ENCODE measurements around the gene SLC30A3. TPM values are rescaled to one million over a fixed set of nuclear protein-coding genes. Genes with fewer than 3 reads are reported as not detected.

Gene SLC30A3
- total and polyA plus RNA-seq, 2 of the 4 experiments (the other 2 are of a cell fraction): 0.15 TPM; not detected in 1

- dilution Hi-C loops (cut with HindIII; ENCODE audit: low sequenced_read_pairs, unreplicated experiment): no loop called here
- POLR2A ChIA-PET (ENCODE audit: unreplicated experiment): no interaction called here
- no peak for TF ChIP-seq CTCF (conservative IDR thresholded peaks at IDR 0.05; ENCODE audit: low read depth, low read length)
- TF ChIP-seq USF2 (IDR thresholded peaks at IDR 0.05; ENCODE audit: low read depth, low read length): no peak
- no peak for TF ChIP-seq MAZ (IDR thresholded peaks at IDR 0.05; ENCODE audit: borderline replicate concordance, low read depth, low read length)
- no peak for TF ChIP-seq RFX5 (IDR thresholded peaks at IDR 0.05; ENCODE audit: low read depth, low read length)
- TF ChIP-seq BHLHE40 (IDR thresholded peaks at IDR 0.05; ENCODE audit: low read depth, low read length): no peak
- no peak for TF ChIP-seq MXI1 (IDR thresholded peaks at IDR 0.05; ENCODE audit: borderline replicate concordance, low read depth, low read length)
- no peak for TF ChIP-seq POLR2A (IDR thresholded peaks at IDR 0.05; ENCODE audit: low read depth, low read length)
- no peak for TF ChIP-seq MAFK (IDR thresholded peaks at IDR 0.05; ENCODE audit: low read depth, low read length)
- TF ChIP-seq ELK1 (IDR thresholded peaks at IDR 0.05; ENCODE audit: borderline replicate concordance, low read depth, low read length): no peak
- TF ChIP-seq SMC3 (IDR thresholded peaks at IDR 0.05; ENCODE audit: low read depth, low read length): no peak
- no peak for TF ChIP-seq NFE2L2 (IDR thresholded peaks at IDR 0.05; ENCODE audit: low read depth, low read length)
- TF ChIP-seq RAD21 (IDR thresholded peaks at IDR 0.05; ENCODE audit: low read length): no peak
- no peak for TF ChIP-seq RCOR1 (IDR thresholded peaks at IDR 0.05; ENCODE audit: insufficient replicate concordance, low read length)
- TF ChIP-seq CEBPB (IDR thresholded peaks at IDR 0.05; ENCODE audit: low read depth, low read length): no peak
- no peak for TF ChIP-seq CHD1 (IDR thresholded peaks at IDR 0.05; ENCODE audit: low read depth, low read length)
Measured at GRCh38 chr2:27241761-27242613, 20.9 kb downstream of the SLC30A3 start.

More at GRCh38 chr2:27241761-27242613, 20.9 kb downstream of the SLC30A3 start:
- no peak overlapping the region for H2BK120ac ChIP-seq (ENCODE audit: low read depth, low read length)
- no peak overlapping the region for H4K5ac ChIP-seq (ENCODE audit: low read depth, low read length)
- H2AK5ac ChIP-seq (ENCODE audit: low read depth, low read length): no peak overlapping the region
- H3K23ac ChIP-seq (ENCODE audit: low read depth, low read length): no peak overlapping the region
- H4K20me1 ChIP-seq (ENCODE audit: insufficient read depth, low read length): no peaks in the 10 kb centered on the region; the same call in 1 of the 2 replicates
- no peak overlapping the region for H4K91ac ChIP-seq (ENCODE audit: insufficient read depth, low read depth, low read length)
- H3K27ac ChIP-seq (ENCODE audit: insufficient read depth, low read length): no peak overlapping the region
- H3K36me3 ChIP-seq (ENCODE audit: control insufficient read depth, insufficient read depth, low read length): peaks cover 69% of the 10 kb centered on the region
- no peak overlapping the region for H2BK20ac ChIP-seq (ENCODE audit: low read depth, low read length)
- H3K9me3 ChIP-seq (ENCODE audit: control insufficient read depth, insufficient read depth, low read length): no peaks in the 10 kb centered on the region
- no peaks in the 10 kb centered on the region for H3K9me1 ChIP-seq (ENCODE audit: insufficient read depth, low read length)
- no peak overlapping the region for H3K4me3 ChIP-seq (ENCODE audit: insufficient read depth, low read depth, low read length)
- in situ Hi-C loops (cut with MboI; ENCODE audit: low sequenced_read_pairs) (no loop called here), intact Hi-C loops (cut with micrococcal nuclease) (no loop called here)
- no peak overlapping the region for H3K4ac ChIP-seq (ENCODE audit: low read depth, low read length)
- H2BK15ac ChIP-seq (ENCODE audit: low read depth, low read length): no peak overlapping the region
- no peak overlapping the region for H3K9ac ChIP-seq (ENCODE audit: low read depth, low read length)
- H3K14ac ChIP-seq (replicated peaks; ENCODE audit: low read depth, low read length): no peak overlapping the region
- H2BK5ac ChIP-seq (ENCODE audit: low read depth, low read length, poor library complexity, severe bottlenecking): no peak overlapping the region
- no peak overlapping the region for H3K56ac ChIP-seq (ENCODE audit: extremely low read depth, insufficient read depth, low read length)
- ATAC-seq (ENCODE audit: low read depth) (no peak), DNase-seq (no peak)
- 71% methylated on average over 10 of the region's 24 CpGs; no CpG with 5 or more reads in 1 of the 2 experiments for WGBS, 2 experiments (ENCODE audit: extremely low coverage in 2 of 2, insufficient read length in 1 of 2)
- no peaks in the 10 kb centered on the region for H3K79me1 ChIP-seq (ENCODE audit: low read depth in 1 of 2, low read length in 2 of 2)
- CTCF ChIA-PET: interaction anchor here (1.2 kb wide), 1 partner anchor 61 kb away, joined by 5 read pairs; no protein-coding TSS in a partner anchor
- no TSS peak for BruUV-seq (replicated peaks)
- no peak overlapping the region for H2AFZ ChIP-seq (replicated peaks; ENCODE audit: low read length, poor library complexity)
- no peaks in the 10 kb centered on the region for H3K27me3 ChIP-seq (ENCODE audit: control insufficient read depth, insufficient read depth, low read length)
- H3K4me1 ChIP-seq (ENCODE audit: control insufficient read depth, insufficient read depth, low read length): no peaks in the 10 kb centered on the region
- H3K18ac ChIP-seq (ENCODE audit: low read depth, low read length): no peak overlapping the region
- H2AK9ac ChIP-seq (replicated peaks; ENCODE audit: low read depth, low read length, poor library complexity): peak overlapping the region; percentile 42
- H4K8ac ChIP-seq (ENCODE audit: low read depth in 2 of 2, low read length in 2 of 2): no peak overlapping the region
- no peak overlapping the region for H3K4me2 ChIP-seq (ENCODE audit: low read depth, low read length)

All from IMR-90 (cell line).